Measurements from ENCODE around the gene C16orf89.
"Not testable (repeated sequence)": the region's sequence is repeated elsewhere in the genome, so short reads cannot be mapped to it uniquely, and the experiment has no call there.

Gene C16orf89

GRCh38 chr16:5059386-5060072, 6.2 kb downstream of the C16orf89 start:
- no peak for DNase-seq (ENCODE audit: low spot score)

GRCh38 chr16:5058476-5058875, 7.3 kb downstream of the C16orf89 start:
- DNase-seq (ENCODE audit: low spot score): no peak

DNA sequence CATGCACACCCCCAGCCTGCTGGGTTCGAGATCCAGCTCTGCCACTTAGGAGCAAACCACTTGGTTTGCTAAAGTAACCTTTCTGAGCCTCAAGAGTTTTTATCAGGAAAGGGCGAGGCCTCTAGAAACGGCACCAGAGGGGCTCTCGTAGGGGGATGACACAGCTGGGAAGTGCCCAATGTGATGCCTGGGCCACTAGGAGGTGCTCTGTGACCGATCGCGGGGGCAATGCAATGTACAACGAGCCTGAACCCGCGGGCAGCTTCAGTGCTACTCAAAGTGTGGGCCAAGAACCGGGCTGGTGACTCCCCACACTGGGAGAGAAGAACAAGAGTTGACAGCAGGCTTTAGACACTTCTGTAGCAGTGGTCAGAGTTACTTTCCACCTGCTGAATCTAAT, 9.4 kb downstream of the C16orf89 start:
- no peak for DNase-seq (ENCODE audit: low spot score)

DNA sequence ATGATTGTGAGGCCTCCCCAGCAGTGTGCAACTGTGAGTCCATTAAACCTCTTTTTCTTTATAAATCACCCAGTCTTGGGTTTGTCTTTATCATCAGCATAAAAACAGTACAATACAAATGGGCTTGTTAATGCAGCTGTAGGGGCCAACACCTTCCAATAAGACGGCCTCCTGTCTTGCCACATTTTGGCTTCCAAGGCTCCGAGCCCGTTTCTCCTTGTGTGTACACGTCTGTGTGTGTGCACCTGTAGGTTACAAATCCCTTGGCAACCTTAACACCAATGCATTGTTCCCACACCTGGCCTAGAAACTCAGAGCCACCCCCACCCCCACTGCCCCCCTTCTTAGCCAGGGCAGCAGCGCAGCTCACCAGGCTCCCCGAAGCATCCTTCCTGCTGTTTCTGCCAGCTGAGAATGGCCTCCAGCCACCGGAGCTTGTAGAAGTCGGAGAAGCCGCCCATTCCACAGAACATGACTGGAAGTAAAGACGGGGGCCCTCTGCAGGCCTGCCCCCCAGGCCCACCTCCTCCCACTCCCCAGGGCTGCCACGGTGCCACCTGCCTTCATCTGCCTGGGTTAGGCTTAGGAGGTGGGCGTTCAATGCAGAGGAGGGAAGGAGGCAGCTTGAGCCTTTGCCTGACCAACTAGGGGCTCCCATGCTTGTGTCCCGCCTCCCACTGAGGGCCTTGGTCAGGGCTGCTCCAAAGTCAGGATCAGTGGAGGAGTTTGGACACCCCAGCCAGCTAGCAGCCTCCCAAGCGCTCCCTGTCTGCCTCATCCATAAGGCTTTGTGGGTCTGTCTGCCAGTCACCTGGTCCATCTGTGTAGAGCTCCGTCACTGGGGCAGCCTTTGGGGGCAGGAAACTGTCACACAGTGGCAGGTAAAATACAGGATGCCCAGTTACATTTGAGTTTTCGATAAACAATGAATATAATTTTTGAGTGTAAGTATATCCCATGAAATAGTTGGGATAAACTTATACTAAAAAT, 10.6 kb downstream of the C16orf89 start:
- no peak for DNase-seq (ENCODE audit: low spot score)

DNA sequence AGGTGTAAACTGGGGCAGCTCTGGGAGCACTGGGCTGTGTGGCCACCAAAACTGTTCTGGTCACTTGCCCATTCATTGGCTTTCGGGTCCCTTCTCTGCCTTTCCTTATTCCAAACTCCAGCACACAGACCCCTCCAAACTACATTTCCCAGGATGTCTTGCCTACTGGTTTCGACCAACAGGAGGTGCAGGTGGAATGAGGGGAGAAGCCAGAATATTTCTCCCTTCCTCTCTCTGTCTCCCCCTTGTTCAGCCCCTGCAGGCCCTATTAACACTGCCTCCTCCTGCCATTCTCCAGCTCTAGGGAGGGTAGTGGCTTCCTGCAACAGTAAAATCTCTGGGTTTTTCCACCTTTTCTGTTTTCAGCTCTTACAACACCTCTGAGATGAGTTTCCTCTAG, 18.8 kb downstream of the C16orf89 start:
- no peak for DNase-seq (ENCODE audit: low spot score)

DNA sequence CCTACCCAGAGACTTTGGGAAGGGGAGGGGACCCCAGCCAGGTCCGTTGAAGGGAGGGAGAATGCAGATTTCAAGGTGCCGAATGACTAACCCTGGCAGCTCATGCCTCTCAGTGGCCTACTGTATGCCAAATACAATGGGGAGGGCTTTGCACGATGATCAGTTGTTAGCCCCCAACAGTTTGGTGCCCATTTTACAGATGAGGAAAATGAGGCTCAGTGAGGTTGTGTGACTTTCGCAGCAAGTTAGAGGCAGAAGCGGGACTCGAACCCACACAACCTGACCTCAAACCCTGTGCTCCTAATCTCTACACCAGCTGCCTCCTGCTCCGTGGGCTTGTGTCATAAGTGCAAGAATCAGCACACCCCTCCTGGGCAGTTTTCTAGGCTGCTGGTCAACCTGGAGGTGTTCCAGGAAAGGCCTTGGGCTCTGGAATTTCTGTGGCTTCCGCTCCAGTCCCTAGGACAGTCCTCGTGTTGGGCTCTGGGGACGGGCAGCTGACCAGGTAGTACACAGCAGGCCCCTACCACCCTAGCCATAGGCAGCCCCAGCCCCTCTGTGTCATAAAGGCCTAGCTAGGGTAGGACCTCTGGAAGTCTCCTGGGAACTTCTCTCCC, 20.1 kb downstream of the C16orf89 start:
- DNase-seq (ENCODE audit: low spot score): no peak

- DNase-seq (ENCODE audit: low spot score): not testable (repeated sequence)
Observed at GRCh38 chr16:5044581-5044980, 21.2 kb downstream of the C16orf89 start.

GRCh38 chr16:5044011-5044540, 21.7 kb downstream of the C16orf89 start:
- no peak for DNase-seq (ENCODE audit: low spot score)

- DNase-seq (ENCODE audit: low spot score): no peak
Observed at GRCh38 chr16:5042574-5043171, 23.1 kb downstream of the C16orf89 start.

DNA sequence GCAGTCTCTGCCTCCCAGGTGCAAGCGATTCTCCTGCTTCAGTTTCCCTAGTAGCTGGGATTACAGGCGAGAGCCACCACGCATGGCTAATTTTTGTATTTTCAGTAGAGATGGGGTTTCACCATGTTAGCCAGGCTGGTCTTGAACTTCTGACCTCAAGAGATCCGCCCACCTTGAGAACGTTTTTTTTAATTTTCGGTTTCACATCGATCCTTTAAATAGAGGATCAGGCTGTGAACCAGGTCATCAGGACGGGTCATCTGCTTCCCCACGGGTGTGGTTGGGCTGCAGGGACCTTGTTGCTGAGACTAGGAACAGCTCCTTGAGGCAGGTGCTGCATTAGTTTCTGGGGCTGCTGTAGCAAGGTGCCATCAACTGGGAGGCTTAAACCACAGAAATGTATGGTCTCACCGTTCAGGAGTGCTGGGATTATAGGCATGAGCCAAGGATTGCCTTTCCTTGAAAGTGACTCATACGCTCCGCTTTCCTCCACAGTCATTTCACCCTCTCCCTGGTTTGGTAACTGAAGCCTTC, 24.1 kb downstream of the C16orf89 start:
- DNase-seq (ENCODE audit: low spot score): no peak

GRCh38 chr16:5040451-5040850, 25.3 kb downstream of the C16orf89 start:
- no peak for DNase-seq (ENCODE audit: low spot score)

GRCh38 chr16:5036228-5037156, 29.3 kb downstream of the C16orf89 start:
- no peak for DNase-seq (ENCODE audit: low spot score)

DNA sequence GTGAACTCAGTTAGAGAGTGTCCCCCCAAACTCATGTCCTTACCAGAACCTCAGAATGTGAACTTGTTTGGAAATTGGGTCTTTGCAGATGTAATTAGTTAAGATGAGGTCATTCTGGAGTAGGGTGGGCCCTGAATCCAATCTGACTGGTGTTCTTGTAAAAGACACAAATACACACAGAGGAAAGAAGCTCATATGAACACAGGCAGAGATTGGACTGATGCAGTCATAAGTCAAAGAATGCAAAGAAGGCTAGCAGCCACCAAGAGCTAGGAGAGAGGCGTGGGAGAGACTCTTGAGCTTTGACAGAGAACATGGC, 29.9 kb downstream of the C16orf89 start:
- no peak for DNase-seq (ENCODE audit: low spot score)

GRCh38 chr16:5034167-5034523, 31.6 kb downstream of the C16orf89 start:
- no peak for DNase-seq (ENCODE audit: low spot score)

- DNase-seq (ENCODE audit: low spot score): peak; percentile 76
Observed at GRCh38 chr16:5033256-5034166, 32.2 kb downstream of the C16orf89 start, which contains the start of gene NAGPA. NAGPA (minus strand) TSS chr16:5033935; CDS start chr16:5033914, 21 bp downstream.

DNA sequence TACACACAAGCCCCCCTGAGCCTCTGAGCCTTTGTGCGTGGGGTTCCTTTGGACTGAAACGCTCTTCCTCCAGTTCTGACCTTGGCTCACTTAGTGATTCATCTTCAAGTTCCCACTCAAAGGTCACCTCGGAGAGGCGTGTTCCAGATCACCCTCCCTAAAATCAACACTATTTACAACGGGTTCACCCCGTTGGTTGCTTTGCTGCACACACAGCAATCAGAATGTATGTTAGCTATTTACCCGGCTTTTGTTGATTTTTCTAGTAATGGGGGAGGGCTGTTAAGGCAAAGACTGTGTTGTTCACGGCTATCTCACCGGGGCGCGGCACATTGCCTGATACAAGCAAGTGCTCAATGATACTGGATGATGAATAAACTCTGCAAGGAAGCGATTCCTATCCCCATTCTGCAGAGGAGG, 33.0 kb downstream of the C16orf89 start:
- no peak for DNase-seq (ENCODE audit: low spot score)

DNA sequence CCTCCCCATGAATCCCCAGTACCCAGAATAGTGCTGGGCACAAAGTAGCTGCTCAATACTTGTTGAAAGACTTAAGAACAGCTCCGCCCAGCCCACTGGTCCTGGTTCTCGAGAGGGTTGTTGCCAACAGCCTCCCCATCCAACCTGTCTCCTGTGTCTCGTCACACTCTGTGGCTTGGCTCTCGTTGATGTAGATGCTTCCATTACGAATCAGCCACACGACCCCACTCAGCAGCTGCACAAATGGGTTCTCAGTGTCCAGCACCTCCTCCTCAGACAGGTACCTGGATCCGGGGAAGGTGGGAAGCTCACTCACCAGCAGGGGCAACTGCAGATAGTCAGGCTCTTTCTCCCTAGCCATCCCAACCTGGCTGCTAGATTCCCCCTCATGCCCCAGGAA, 34.2 kb downstream of the C16orf89 start:
- no peak for DNase-seq (ENCODE audit: low spot score)

GRCh38 chr16:5030251-5030870, 35.4 kb downstream of the C16orf89 start:
- no peak for DNase-seq (ENCODE audit: low spot score)

GRCh38 chr16:5028950-5029475, 36.7 kb downstream of the C16orf89 start:
- no peak for DNase-seq (ENCODE audit: low spot score)
